Ureter (tissue), 1 donor: ENCODE data around the gene FLT4. TPM values are rescaled to one million over a fixed set of nuclear protein-coding genes. Genes with fewer than 3 reads are reported as not detected.
A peak's percentile ranks its signal among the peaks of the same experiment; 100 is the strongest.
"Not testable (repeated sequence)": the region's sequence is repeated elsewhere in the genome, so short reads cannot be mapped to it uniquely, and the experiment has no call there.

Experiments
- DNase-seq: peaks from one replicate; pipeline ENCODE4 v3.0.0-alpha.2; 2020; ENCODE audit warnings: low spot score
- total RNA-seq: library from RNA; stranded (reverse); gene quantifications from one replicate; pipeline ENCODE4 v1.2.4, GENCODE V29; 2023
- donor health status: DM: yes; HTN: yes; CAD: no.

Gene FLT4
- 12.1 TPM for total RNA-seq

- DNase-seq = no peak
Measured at GRCh38 chr5:180649297-180650039, at the start of gene FLT4. Gene FLT4, minus strand, starts transcription at chr5:180649600. Its CDS starts 55 bp downstream, at chr5:180649545.

GRCh38 chr5:180699042-180699441, 49.6 kb upstream of the FLT4 start:
- DNase-seq = no peak

GRCh38 chr5:180696116-180696515, 46.7 kb upstream of the FLT4 start:
- no peak for DNase-seq

DNA sequence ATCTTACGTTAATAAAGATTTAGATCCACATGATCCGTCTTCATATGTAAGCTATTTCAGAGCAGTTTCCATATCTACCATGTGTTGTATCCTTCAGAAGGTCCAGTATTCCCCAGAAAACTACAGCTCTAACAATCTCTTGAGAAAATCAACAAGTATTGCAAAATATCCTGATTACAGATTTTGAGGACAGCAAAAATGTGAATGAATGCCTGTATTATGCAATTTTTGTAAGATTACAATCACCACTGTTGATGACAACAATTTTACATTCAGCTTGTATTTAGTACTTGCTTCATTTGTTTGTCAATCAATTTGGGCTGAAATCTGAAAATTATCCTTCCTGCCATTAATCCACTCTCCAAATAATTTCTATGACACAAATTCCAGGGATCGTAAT, 43.0 kb upstream of the FLT4 start:
- DNase-seq = no peak

DNA sequence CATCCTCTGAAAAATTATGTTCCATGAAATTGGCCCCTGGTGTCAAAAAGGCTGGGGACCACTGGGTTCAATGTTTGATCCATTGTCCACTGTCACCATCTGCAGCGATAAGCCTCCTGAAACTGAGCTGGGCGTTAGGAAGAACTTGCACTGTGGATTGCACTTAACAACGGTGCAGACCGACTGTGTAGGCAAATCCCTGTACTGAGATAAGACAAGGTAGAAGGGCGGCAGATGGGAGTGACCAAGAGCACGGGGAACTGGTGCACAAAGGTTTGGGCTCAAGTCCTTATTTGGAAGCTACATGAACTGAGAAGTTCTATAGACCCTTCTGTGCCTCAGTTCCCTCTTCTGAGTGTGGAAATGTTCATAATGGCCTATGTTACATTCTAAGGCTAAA, 41.6 kb upstream of the FLT4 start:
- DNase-seq = no peak

DNA sequence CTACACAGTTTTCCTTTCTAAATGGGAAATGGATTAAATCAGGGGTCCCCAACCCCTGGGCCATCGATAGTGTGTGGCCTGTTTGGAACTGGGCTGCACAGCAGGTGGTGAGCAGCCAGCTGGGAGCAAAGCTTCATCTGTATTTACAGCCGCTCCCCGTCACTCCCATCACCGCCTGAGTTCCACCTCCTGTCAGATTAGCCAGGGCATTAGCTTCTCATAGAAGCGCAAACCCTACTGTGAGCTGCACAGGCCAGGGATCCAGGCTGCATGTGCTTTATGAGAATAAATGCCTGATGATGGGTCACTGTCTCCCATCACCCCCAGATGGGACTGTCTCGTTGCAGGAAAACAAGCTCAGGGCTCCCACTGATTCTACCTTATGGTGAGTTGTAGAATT, 41.2 kb upstream of the FLT4 start:
- DNase-seq = no peak

- DNase-seq = no peak
Measured at GRCh38 chr5:180689775-180690174, 40.4 kb upstream of the FLT4 start.

- DNase-seq = no peak
Measured at GRCh38 chr5:180689071-180689694, 39.8 kb upstream of the FLT4 start.

DNA sequence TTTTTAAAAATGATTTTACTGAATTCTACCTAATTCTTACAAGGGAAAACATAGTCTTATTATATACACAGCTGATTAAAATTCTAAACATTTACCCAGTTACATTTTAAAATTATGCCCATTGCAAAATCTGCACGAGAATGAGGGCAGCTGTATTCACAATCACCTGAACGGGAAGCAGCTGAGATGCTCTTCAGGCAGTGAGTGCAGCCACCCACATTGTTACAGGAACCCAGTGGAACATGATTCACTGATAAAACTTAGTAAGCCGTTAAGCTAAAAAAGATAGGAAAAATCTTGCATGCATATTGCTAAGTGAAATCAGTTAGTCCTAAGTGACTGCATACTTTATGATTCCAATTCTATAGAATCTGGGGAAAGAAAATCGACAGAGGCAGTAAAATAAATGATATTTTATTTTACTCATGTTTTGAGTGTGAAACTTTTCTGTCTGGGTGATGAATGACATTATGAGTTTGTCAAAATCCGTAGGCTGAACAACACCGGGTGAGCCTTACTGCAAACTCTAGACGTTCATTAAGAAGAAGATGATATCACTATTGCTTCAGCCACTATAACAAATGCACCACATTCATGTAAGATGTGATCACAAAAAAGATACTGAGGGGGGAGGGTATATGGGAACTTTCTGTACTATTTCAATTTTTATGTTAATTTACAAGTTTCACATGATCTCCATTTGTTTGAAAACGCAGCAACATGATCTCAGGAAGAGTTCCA, 39.1 kb upstream of the FLT4 start:
- no peak for DNase-seq

- DNase-seq = not testable (repeated sequence)
Measured at GRCh38 chr5:180686799-180687198, 37.4 kb upstream of the FLT4 start.

DNA sequence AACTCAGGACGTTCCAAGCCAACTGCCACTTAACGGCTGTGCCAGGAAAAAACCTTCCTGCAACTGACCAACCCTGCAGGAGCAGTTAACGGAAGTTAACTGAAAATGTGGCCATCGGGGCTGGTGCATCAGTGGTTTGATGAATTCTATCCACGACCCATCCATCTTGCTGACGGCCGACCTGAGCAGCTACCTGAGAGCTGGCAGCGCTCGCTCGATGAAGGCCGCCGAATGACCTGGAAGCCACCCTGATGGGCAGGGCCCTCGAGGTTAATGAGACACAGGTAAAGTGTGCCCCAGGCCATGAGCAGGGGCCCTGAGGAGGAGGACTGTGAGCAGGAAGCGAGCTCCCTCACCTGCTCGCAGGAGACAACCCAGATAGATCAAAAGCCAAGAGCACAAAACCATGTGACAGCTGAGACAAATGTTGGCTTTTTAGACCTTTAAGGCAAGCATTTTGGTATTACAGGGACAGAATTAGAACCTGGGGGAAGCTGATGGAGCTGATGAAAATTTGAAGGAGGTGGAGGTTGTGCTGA, 35.3 kb upstream of the FLT4 start:
- DNase-seq = no peak

GRCh38 chr5:180683220-180683922, 34.0 kb upstream of the FLT4 start:
- no peak for DNase-seq

- no peak for DNase-seq
Measured at GRCh38 chr5:180682560-180682959, 33.2 kb upstream of the FLT4 start.

GRCh38 chr5:180682008-180682407, 32.6 kb upstream of the FLT4 start:
- DNase-seq = not testable (repeated sequence)

- not testable (repeated sequence) for DNase-seq
Measured at GRCh38 chr5:180678319-180678718, 28.9 kb upstream of the FLT4 start.

- DNase-seq = no peak
Measured at GRCh38 chr5:180675036-180675635, 25.7 kb upstream of the FLT4 start.

GRCh38 chr5:180674090-180674475, 24.7 kb upstream of the FLT4 start:
- DNase-seq = not testable (repeated sequence)

GRCh38 chr5:180673371-180674089, 24.1 kb upstream of the FLT4 start:
- DNase-seq = peak; percentile 17

GRCh38 chr5:180671958-180672524, 22.6 kb upstream of the FLT4 start:
- peak; percentile 34 for DNase-seq

DNA sequence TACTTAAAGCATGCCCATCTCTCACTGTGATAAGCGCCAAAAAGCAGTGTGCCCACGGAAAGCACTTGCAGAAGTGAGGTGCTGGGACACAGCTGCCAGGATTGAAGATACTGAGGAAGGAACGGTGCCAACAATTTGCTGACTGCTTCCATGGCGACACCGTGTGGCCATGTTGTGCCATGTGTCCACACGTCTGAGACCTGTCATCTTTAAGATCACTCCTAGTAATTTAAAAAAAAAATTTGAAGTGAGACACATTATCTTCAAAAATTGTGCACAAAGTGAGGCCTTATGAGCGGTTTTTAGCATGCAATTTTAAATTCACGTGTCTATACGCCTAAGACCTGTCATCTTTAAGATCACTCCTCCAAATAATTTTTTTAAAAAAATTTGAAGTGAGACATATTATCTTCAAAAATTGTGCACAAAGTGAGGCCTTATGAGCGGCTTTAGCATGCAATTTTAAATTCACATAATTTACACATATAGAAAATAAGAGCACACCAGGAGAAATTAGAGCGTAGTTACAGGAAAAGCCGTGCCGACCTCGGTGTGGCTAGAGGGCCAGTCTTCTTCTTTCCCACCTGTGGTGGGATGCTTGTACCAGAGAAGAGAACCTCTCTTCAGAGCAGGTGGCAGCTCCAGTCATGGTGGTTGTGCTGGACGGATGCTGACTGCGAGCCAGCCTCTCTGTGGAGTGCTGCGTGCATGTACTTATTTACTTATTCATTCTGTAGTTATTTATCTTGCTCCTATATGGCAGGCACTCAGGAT, 21.4 kb upstream of the FLT4 start:
- peak; percentile 47 for DNase-seq
